ENCODE data around the gene RECK.
"Not testable (repeated sequence)": the region's sequence is repeated elsewhere in the genome, so short reads cannot be mapped to it uniquely, and the experiment has no call there.

Gene RECK

DNA sequence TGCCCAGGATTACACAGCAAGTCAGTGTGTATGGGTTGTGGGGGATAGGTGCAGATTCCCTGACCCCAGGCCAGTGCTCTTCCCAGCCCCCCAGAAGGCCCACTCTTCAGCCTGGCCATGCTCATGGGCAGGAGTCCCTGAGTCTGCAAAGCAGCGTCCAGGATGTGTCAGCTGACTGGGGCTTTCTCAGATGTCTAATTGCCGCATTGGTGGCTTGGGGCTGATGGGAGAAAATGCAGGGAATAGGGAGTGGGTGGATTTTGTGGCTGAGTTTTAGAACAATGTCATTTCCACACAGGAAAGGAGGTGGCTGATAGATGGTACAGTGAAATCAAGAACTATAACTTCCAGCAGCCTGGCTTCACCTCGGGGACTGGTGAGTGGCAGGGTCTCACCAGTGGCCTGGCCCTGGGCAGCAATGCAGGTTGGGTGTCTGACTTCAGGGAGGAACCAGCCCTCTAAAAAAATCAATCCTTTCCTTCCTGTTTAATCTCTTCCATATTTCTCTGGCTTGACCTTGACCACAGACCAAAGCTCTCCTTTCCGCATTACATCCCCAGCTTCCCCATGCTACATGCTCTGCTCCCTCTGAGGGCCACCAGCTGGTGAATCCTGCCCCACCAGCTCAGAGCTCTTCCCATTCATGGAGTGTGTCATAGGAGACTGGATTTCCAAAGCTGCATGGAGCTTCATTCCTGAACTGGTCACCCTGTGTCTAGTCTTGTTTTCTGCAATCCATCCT is 114.0 kb downstream of the RECK start:
- DNase-seq (ENCODE audit: low read depth, low spot score): no peak
- H3K27ac ChIP-seq: no peak overlapping the region

DNA sequence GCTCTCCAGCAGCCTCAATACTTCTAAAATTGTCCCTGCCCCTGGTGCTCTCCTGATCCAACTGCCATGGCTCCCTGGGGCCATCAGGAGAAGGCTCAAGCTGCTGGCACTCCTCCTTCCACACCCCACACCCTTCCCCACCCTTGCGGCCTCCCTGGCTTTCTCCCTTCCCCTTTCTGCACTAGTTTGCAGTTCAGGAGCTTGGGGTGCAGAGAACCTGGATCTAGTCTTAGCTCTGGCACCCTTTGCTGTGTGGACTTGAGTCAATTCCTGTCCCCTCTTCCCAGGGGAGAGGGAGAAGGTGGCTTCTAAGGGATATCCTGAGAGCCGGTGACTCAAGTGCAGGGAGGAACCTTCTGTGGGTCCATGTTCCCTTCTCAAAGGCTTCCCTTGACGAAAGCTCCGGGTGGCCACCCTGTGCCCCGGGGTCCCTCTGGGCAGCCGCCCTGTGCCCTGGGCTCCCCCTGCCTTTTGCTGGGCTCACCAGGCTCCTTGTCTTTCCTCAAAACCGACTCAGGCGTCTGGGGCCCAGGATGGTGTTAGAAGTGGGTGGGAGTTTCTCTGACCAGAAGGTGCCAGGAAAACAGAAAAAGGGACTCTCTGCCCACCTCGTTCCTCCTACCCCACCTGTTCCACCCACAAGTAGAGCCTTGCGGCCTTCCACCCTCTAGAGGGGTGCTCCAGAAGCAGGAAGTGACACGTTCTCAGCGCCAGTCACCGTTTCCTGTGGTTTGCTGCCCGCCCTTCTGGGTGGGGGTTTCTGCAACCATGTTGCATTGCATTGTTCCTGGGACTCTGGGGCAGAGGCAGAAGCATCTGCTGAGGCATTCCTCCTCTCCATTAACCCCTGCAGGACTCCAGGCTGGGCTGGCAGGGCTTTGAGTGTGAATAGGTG is 114.8 kb downstream of the RECK start:
- no peak overlapping the region for H3K27ac ChIP-seq
- no peak for DNase-seq (ENCODE audit: low read depth, low spot score)

- H3K27ac ChIP-seq: no peak overlapping the region
- no peak for DNase-seq (ENCODE audit: low read depth, low spot score)
Measured at GRCh38 chr9:36152741-36153438, 116.2 kb downstream of the RECK start.

GRCh38 chr9:36153746-36154145 is 117.0 kb downstream of the RECK start:
- DNase-seq (ENCODE audit: low read depth, low spot score): no peak
- no peak overlapping the region for H3K27ac ChIP-seq

DNA sequence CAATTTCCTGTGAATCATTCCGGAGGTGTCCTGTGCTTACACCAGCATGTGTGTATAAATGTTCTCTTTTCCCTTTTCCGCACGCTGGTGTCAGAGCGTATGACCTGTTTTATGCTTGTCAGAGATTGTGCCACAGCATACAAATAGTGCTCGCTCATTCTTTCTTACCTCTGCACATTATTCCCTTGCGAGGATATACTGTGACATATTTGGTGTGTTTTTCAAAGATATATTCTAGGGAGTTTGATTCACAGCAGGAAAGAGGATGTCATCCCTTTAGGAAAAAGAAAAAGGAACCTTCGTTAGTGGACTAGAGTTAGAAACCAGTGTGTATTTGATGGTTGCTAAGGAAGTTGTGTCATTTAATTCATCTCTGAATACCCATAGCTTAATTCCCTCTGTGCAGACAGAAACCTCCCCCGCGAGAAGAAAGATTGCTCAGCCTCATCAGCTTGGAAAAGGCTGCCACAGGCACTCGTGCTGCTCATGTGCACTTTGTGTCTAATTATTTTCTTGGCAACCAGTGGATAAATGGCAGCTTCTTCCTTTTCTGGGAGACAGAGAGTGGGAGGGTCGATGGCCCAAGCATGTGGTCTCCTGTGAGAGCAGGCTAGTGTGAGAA is 117.7 kb downstream of the RECK start:
- no peak overlapping the region for H3K27ac ChIP-seq
- no peak for DNase-seq (ENCODE audit: low read depth, low spot score)

DNA sequence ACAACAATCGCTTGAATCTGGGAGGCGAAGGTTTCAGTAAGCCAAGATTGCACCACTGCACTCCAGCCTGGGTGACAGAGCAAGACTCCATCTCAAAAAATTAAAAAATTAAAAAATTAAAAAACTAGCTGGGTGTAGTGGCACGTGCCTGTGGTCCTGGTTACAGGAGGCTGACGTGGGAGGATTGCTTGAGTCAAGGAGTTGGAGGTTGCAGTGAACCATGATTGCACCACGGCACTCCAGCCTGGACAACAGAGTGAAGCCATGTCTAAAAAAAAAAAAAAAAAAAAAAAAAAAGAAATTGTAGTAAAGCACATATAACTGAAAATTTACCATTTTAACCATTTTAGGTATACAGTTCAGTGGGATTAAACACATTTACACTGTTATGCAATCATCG is 119.4 kb downstream of the RECK start:
- DNase-seq (ENCODE audit: low read depth, low spot score): no peak
- no peak overlapping the region for H3K27ac ChIP-seq

DNA sequence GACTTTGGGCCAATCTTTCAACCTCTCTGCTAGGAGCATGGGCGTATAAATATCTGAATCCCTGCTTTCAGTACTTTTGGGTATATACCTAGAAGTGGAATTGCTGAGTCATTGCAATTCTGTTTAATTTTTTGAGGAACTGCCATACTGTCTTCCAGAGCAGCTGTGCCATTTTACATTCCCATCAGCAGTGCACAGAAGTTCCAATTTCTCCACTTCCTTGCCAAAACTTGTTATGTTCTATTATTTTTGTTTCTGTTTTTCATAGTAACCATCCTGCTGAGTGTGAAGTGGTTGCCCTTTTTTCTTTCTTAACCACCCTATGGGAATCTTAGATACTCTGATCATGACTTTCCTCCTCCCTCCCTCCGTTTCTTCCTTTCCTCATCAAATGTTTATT is 121.4 kb downstream of the RECK start:
- DNase-seq (ENCODE audit: low read depth, low spot score): no peak

DNA sequence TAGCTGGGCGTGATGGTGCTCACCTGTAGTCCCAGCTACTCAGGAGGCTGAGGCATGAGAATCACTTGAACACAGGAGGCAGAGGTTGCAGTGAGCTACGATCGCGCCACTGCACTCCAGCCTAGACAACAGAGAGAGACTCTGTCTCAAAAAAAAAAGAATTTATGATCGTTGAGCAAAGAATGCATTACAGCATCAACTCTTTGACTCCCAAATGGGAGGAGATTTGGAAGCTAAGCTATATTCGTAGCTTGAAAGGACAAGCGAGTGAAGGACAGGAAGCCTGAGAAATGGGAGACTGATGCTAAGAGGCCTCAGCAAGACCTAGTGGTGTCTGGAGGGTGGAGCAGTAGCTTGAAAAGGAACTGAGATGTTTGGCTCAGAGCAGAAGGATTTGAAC is 122.2 kb downstream of the RECK start:
- no peak for DNase-seq (ENCODE audit: low read depth, low spot score)
- no peak overlapping the region for H3K27ac ChIP-seq

More for the DNA sequence above, 121.4 kb downstream of the RECK start:
- no peak overlapping the region for H3K27ac ChIP-seq

DNA sequence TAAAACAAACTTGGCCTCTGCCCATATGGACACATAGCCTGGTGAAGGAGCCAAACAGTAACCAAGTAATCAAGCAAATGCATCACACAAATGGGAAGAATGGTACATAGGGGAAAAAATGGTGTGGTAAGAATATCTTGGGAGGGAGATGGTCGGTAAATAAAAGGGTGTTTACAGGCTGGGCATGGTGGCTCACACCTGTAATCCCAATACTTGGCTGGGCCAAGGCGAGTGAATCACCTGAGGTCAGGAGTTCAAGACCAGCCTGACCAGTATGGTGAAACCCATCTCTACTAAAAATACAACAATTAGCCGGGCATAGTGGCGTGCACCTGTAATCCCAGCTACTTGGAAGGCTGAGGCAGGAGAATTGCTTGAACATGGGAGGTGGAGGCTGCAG is 122.8 kb downstream of the RECK start:
- H3K27ac ChIP-seq; DNase-seq (ENCODE audit: low read depth, low spot score): not testable (repeated sequence)

GRCh38 chr9:36160126-36160525 is 123.4 kb downstream of the RECK start:
- not testable (repeated sequence) for H3K27ac ChIP-seq; DNase-seq (ENCODE audit: low read depth, low spot score)

GRCh38 chr9:36161187-36161586 is 124.5 kb downstream of the RECK start:
- no peak overlapping the region for H3K27ac ChIP-seq
- no peak for DNase-seq (ENCODE audit: low read depth, low spot score)

DNA sequence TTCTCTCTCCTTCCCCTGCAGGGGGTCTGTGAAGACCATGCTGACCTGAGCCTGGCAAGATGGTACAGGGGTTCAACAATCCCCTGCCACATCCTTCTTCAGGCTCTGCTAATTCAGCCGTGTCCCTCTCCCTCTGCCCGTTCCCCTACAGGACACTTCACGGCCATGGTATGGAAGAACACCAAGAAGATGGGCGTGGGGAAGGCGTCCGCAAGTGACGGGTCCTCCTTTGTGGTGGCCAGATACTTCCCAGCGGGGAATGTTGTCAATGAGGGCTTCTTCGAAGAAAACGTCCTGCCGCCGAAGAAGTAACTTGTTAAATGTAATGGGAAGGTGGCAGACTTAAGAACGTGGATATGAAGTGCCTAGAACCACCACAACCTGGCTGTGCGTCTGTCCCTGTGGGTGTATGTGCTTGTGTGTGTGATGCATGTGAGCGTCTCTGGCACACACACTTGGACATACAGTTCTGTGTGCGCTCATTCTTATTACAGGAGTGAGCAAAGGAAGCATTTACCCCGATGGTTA is 125.6 kb downstream of the RECK start:
- DNase-seq (ENCODE audit: low read depth, low spot score): no peak
- no peak overlapping the region for H3K27ac ChIP-seq

DNA sequence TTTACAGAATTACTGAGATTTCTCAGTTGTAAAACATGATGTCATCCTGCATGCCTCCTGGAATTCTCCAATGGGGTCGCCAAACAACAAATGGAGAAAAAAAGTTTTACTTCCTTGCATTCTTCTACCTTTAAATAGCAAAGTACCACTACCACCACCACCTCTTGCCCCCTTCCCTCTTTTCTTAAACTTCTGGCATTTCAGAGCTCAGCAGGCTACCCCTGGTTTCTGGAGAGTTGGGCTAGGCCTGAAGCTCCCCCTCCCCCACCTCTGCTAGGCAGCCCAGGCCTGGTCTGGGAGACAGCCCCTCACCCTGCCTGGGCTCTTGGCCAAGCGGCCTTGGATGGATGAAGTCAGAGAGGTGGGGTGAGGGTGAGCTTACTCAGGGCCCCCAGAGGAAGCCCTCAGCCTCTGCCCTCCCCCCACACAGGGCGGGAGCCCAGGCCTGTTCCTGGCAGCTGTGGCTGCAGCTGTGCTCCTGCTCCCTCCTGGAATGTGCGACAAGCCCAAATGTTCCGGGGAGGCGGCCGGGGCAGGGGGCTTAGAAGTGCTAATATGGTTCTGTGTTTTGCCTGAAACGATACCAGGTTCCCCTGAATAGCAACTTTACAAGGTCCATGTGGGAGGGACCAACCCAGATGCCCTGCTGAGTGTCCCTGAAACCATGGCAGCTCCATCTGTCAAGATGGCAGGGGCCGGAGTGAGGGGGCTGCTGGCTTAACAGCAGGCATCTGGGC is 126.5 kb downstream of the RECK start:
- no peak overlapping the region for H3K27ac ChIP-seq
- no peak for DNase-seq (ENCODE audit: low read depth, low spot score)

DNA sequence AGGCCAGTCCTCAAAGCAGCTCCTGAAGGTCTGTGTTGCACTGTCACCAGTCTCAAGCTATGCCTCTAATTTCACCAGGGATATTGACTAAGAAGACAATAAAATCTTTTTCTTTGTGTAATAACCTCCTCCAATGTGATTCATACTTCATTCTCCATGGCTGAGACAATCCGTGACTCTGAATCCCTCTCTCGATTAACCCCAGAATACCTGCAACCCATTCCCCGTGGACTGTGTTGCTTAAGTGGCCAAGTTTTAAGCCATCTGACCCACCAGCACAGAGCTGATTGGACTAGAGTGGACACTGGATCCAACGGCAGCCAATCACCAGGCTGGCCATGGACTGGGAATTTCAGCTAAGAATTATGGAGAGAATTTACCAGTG is 127.1 kb downstream of the RECK start:
- H3K27ac ChIP-seq: no peak overlapping the region

DNA sequence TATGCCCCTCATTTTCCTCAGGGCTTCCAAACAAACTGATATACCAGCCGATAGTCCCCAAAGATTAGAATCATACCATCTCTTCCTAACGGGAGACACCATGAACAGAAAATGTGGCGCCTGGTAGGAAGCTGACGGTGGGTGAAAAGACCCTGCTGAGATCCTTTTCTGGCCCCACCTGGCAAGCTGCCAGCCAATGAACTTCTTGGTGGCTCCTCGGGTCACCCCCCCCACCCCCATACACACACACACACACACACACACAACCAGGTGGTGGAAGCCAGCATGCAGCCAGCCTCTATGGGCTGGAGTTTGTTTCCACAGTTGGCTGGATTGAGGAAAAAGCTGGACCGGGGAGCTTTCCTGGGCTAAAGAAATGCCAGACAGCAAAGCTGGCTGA is 127.7 kb downstream of the RECK start:
- DNase-seq (ENCODE audit: low read depth, low spot score): no peak
- H3K27ac ChIP-seq: no peak overlapping the region

More for the DNA sequence above, 127.1 kb downstream of the RECK start:
- DNase-seq (ENCODE audit: low read depth, low spot score): no peak

DNA sequence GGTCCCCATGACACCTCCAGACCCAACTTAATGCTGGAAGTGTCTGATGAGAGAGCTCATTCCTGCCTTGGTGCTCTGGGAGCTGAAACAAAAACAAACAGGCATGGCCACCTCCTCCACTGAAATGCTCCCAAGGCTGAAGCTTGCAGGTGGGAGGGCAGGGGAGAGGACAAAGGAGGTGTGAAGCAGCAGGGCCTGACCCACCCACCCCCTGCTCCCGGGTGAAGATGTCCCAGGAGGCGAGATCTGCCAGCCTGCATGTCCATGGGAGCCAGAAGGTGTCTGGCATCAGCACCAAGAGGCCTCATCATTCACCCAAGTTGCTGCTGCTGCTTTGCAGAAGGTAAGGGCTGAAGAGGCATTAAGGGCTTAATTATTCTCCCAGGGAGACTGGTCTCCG is 128.3 kb downstream of the RECK start:
- no peak overlapping the region for H3K27ac ChIP-seq

DNA sequence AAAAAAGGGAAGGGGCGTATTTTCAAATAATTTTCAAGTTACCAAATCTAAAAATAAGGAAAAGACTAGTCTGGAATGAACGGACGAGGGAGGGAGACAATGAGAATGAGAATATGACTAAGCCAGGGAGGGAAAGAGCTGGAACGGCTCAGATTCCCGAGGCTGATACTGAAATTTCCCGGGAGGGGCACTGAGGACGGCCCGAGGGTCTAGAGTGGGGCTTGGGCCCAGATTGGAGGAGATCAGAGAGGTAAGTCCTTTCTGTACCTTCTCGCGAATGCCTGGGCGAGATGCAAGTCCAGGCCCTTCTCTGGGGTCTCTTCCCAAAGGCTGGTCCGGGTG is 129.1 kb downstream of the RECK start:
- no peak for DNase-seq (ENCODE audit: low read depth, low spot score)
- no peak overlapping the region for H3K27ac ChIP-seq

More for the DNA sequence above, 128.3 kb downstream of the RECK start:
- DNase-seq (ENCODE audit: low read depth, low spot score): no peak

DNA sequence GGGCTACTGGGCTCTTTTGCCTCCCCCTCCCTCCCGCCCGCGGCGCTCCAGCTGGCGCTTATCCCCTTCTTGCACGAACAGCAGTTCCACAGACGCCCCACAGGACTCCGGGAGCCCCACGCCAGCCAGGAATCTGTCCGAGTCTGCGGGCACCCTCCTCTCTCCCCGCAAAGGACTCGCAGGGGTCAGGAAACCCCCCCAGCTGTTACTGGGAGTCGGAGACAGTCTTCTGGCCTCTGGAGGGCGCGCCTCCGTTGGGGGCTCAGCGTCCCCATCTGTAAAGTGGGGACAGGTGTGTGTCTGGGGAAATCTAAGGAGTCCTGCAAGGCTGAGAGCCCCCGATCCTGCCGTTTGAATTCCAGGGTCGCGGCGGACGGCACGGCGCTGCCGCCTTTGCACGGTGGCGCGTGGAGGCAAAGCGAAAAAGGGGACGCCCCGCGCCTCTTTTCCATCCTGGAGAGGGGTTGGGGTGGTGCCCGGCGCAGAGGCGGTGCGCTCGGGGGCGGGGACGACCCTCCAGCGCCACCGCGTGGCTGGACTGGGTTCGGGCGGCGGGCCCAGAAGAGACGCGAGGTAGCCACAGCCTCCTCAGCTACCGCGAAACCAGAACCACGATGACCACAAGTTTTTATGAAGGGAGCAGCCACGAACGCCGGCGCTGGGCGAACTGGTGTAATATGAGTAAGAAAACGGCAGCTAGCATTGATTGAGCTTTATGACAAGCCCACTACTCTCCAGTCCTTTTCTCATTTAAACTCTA is 129.6 kb downstream of the RECK start:
- H3K27ac ChIP-seq: no peak overlapping the region
- peak; percentile 18 for DNase-seq (ENCODE audit: low read depth, low spot score)

DNA sequence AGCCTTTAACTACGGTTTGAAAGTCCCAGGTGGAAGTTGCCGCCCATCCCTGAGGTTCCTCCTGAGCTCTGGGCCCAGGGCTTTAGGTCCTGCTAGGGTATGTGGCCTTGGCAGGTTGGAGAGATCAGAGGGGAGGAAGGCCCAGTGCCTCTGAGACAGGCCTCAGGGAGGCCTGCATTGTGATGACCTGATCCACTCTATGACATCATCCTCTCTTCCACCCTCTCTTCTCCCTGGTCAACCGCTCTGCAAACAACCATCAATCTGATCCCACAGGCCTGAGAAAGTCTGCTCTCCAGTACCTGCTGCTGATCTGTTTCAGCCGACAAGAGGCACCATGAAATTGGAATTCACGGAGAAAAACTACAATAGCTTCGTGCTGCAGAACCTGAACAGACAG is 132.5 kb downstream of the RECK start, which contains the start of gene CCIN:
Gene CCIN (plus strand): TSS at position 223 of the 400 bp plus-strand sequence. CDS start 115 bp downstream, at position 338.
- no peak within 1 kb of the TSS for H3K27ac ChIP-seq
- DNase-seq (ENCODE audit: low read depth, low spot score): no peak

Measured in epithelial cell of prostate (primary cell).